A673 (cell line): ENCODE results near the gene CSN3.

Source experiments
- CTCF ChIP-seq: fragments of 300-800, 200-600 bp; sonication (generic); conservative IDR thresholded peaks from 2 replicates; pipeline ENCODE4 v1.5.1; 2017; ENCODE audit warnings: low read depth, mild to moderate bottlenecking, antibody characterized with exemption, low read length, moderate library complexity, mixed read lengths
- EZH2 ChIP-seq: fragments of 200-600 bp; sonication (generic); IDR thresholded peaks from 2 replicates; pipeline ENCODE4 v1.6.1; 2017; ENCODE audit warnings: borderline replicate concordance, low read depth, mild to moderate bottlenecking, mixed read lengths, antibody characterized with exemption, low read length; ENCODE audit not compliant: poor library complexity, severe bottlenecking

- TF ChIP-seq CTCF = no peak
- TF ChIP-seq EZH2 = no peak
Observed at GRCh38 chr4:70251945-70252277, 9.5 kb downstream of the CSN3 start.
